IPS DF 6.9 (cell line): Measurements from ENCODE around the gene COMMD9.

Experiments used
- DNase-seq: peaks from one replicate; pipeline ENCODE4 v3.0.0-alpha.2; 2013; ENCODE audit warnings: low read depth, low spot score
- H3K27ac ChIP-seq: one replicate; pipeline ENCODE4 v1.5.1; 2013; ENCODE audit warnings: low read length, control low read depth
- H3K27me3 ChIP-seq: 2 replicates; pipeline ENCODE4 v1.6.1; 2013; ENCODE audit warnings: mild to moderate bottlenecking, low read length; ENCODE audit not compliant: control insufficient read depth, insufficient read depth
- H3K36me3 ChIP-seq: 2 replicates; pipeline ENCODE4 v1.6.1; 2013; ENCODE audit warnings: low read length; ENCODE audit not compliant: control insufficient read depth, insufficient read depth
- H3K4me1 ChIP-seq: 2 replicates; pipeline ENCODE4 v1.6.1; 2013; ENCODE audit warnings: low read length; ENCODE audit not compliant: control insufficient read depth, insufficient read depth
- H3K4me3 ChIP-seq: 2 replicates; pipeline ENCODE4 v1.5.1; 2013; ENCODE audit warnings: mild to moderate bottlenecking, low read length
- H3K9me3 ChIP-seq: 2 replicates; pipeline ENCODE4 v1.6.1; 2013; ENCODE audit warnings: low read length, inconsistent platforms; ENCODE audit not compliant: control insufficient read depth, insufficient read depth
- WGBS: extraction: QIAGEN DNeasy Blood & Tissue Kit; methylation state at CpG from one replicate; pipeline ENCODE4 v1.1.7; 2013; ENCODE audit warnings: mixed read lengths, missing lambda C conversion rate; ENCODE audit not compliant: insufficient read length, insufficient coverage; 5-methylcytosine and 5-hydroxymethylcytosine counted together

The COMMD9 gene

DNA sequence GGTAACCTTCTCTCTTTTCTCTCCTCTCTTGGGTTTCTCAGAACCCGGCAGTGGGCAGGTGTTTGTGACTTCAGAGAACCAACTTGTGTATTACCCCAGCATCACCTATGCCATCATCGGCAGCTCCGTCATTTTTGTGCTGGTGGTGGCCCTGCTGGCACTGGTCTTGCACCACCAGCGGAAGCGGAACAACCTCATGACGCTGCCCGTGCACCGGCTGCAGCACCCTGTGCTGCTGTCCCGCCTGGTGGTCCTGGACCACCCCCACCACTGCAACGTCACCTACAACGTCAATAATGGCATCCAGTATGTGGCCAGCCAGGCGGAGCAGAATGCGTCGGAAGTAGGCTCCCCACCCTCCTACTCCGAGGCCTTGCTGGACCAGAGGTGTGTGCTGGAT is 62.2 kb downstream of the COMMD9 start:
- no peak overlapping the region for H3K27ac ChIP-seq
- H3K36me3 ChIP-seq: no peaks in the 10 kb centered on the region
- H3K4me3 ChIP-seq: no peak overlapping the region
- no peak for DNase-seq
- no peaks in the 10 kb centered on the region for H3K4me1 ChIP-seq
- no peaks in the 10 kb centered on the region for H3K9me3 ChIP-seq
- WGBS: no CpG with 5 or more reads among the region's 15 CpGs
- H3K27me3 ChIP-seq: no peaks in the 10 kb centered on the region

DNA sequence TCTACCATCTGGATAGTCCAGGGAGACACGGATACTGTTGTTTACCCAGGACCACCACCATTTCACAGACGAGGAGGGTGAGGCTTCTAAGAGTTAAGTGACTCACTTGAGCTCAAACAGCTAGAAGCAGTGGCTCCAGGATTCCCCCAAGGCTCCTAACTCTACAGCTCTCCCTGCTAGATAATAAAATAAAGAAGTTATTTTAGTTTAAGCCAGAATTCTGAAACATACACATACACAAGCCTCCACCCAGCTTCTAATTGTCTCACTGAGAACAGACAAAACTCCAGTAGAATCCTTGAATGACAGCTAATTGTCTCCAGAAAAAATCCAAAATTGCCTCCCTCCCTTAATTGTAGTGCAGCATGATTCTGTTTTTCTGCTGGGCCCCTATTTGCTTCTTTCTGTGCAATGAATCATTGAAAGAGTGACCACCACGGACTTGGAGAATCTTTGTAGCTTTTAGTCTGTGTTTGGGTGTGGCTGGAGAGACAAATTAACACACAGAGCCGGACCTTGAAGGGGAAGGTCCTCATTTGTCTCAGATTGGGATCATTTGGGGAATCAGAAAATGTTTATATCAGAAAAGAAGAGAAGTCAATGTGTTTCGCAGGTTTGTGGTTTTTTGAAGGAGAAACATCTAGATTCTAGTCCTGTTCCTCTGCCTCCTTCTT is 64.9 kb downstream of the COMMD9 start:
- WGBS: no CpG with 5 or more reads among the region's 5 CpGs

DNA sequence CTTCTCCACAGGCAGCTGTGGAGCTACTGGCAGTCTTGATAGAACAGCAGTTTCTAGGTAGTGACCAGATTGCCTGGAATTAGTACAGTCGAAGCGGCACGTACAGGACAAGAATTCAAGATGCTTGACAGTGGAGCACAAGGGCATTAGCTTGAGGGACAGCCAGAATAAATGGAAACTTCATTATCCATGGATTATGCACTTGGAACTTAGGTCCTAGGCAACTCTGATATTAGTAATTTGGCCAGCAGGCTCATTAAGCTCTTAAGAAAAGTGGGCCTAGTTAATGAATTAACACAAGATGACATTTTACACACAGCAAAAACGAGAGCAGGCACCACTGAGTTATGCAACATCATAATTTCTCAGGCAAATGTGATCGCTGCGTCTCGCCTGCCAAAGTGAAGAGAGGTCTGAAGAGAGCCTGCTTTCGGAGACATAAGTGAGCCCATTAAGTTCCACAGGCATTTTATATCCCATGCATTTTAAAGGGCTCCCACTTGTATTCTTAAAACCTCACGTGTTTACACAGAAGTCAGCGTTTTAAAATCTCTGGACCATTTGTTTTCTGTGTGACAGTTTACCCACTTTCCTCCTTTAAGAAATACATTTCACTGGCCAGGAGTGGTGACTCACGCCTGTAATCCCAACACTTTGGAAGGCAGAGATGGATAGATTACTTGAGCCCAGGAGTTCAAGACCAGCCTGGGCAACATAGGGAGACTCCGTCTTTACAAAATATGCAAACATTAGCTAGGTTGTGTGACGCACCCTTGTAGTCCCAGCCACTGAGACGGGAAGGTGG is 66.2 kb downstream of the COMMD9 start:
- Histone ChIP-seq H3K4me3 (no peak overlapping the region), H3K36me3 (no peaks in the 10 kb centered on the region), H3K9me3 (no peaks in the 10 kb centered on the region), H3K4me1 (no peaks in the 10 kb centered on the region), H3K27ac (no peak overlapping the region), H3K27me3 (no peaks in the 10 kb centered on the region)
- WGBS: no CpG with 5 or more reads among the region's 14 CpGs
- DNase-seq: no peak

More for the DNA sequence above, 64.9 kb downstream of the COMMD9 start:
- Histone ChIP-seq H3K9me3 (no peaks in the 10 kb centered on the region), H3K4me3 (no peak overlapping the region), H3K4me1 (no peaks in the 10 kb centered on the region), H3K27me3 (no peaks in the 10 kb centered on the region), H3K36me3 (no peaks in the 10 kb centered on the region), H3K27ac (no peak overlapping the region)
- DNase-seq: no peak
